ENCODE data around the gene STAG3.
"Not testable (repeated sequence)": the region's sequence is repeated elsewhere in the genome, so short reads cannot be mapped to it uniquely, and the experiment has no call there.

The STAG3 gene

GRCh38 chr7:100176096-100177044, 1.3 kb upstream of the STAG3 start:
- no peaks in the 10 kb centered on the region for H3K9me3 Mint-ChIP-seq
- peaks cover 31% of the 10 kb centered on the region for H3K27me3 Mint-ChIP-seq (ENCODE audit: low read depth, poor library complexity)
- TF ChIP-seq, protein P1, sequence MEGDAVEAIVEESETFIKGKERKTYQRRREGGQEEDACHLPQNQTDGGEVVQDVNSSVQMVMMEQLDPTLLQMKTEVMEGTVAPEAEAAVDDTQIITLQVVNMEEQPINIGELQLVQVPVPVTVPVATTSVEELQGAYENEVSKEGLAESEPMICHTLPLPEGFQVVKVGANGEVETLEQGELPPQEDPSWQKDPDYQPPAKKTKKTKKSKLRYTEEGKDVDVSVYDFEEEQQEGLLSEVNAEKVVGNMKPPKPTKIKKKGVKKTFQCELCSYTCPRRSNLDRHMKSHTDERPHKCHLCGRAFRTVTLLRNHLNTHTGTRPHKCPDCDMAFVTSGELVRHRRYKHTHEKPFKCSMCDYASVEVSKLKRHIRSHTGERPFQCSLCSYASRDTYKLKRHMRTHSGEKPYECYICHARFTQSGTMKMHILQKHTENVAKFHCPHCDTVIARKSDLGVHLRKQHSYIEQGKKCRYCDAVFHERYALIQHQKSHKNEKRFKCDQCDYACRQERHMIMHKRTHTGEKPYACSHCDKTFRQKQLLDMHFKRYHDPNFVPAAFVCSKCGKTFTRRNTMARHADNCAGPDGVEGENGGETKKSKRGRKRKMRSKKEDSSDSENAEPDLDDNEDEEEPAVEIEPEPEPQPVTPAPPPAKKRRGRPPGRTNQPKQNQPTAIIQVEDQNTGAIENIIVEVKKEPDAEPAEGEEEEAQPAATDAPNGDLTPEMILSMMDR (IDR thresholded peaks at IDR 0.05) = no peak
- peak overlapping the region; percentile 93 for H3K4me3 Mint-ChIP-seq
- H3K27ac Mint-ChIP-seq = no peak overlapping the region
- H3K4me1 Mint-ChIP-seq = peaks cover 43% of the 10 kb centered on the region
- peaks cover 26% of the 10 kb centered on the region for H3K36me3 Mint-ChIP-seq (ENCODE audit: low read depth)
- no peak for DNase-seq

- Mint-ChIP-seq H3K27me3 (ENCODE audit: low read depth, poor library complexity) (peaks cover 30% of the 10 kb centered on the region), H3K4me1 (peaks cover 39% of the 10 kb centered on the region)
- not testable (repeated sequence) for H3K36me3 Mint-ChIP-seq (ENCODE audit: low read depth); H3K4me3 Mint-ChIP-seq; H3K9me3 Mint-ChIP-seq; H3K27ac Mint-ChIP-seq; DNase-seq
These were observed 2.4 kb downstream of the STAG3 start for GRCh38 chr7:100180084-100180483.

DNA sequence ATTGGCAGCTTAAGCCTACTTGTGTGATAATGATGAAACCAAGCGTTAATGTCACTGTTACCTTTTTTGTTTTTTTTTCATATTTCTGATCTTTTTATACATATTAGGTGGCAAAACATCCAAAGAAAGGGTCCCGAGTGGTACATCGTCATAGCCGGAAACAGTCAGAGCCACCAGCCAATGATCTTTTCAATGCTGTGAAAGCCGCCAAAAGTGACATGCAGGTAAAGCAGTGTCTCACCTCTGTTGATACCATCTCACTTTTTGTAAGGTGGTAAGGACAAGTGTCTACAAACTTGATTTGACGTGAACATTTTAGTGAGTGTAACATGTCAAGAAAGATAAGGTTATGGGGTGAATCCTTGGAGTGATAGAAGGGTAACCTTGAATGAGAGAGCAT, 4.9 kb downstream of the STAG3 start:
- DNase-seq; H3K27ac Mint-ChIP-seq; H3K4me3 Mint-ChIP-seq; H3K9me3 Mint-ChIP-seq; H3K36me3 Mint-ChIP-seq (ENCODE audit: low read depth): not testable (repeated sequence)
- Mint-ChIP-seq H3K4me1 (peaks cover 27% of the 10 kb centered on the region), H3K27me3 (ENCODE audit: low read depth, poor library complexity) (peaks cover 33% of the 10 kb centered on the region)

DNA sequence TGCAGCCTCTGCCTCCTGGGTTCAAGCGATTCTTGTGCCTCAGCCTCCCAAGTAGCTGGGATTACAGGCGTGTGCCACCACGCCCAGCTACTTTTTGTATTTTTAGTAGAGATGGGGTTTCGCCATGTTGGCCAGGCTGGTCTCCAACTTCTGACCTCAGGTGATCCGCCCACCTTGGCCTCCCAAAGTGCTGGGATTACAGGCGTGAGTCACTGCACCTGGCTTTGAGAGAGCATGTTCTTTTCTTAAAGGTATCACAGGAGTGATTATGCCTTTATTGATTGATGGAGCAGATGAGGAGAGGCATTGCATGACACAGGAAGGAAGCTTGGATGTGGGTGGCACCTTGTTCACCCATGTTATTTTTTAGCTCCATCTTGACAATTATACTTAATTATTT, 5.4 kb downstream of the STAG3 start:
- not testable (repeated sequence) for H3K36me3 Mint-ChIP-seq (ENCODE audit: low read depth); DNase-seq; H3K9me3 Mint-ChIP-seq; H3K4me3 Mint-ChIP-seq; H3K27ac Mint-ChIP-seq
- Mint-ChIP-seq H3K4me1 (peaks cover 27% of the 10 kb centered on the region), H3K27me3 (ENCODE audit: low read depth, poor library complexity) (peaks cover 36% of the 10 kb centered on the region)

DNA sequence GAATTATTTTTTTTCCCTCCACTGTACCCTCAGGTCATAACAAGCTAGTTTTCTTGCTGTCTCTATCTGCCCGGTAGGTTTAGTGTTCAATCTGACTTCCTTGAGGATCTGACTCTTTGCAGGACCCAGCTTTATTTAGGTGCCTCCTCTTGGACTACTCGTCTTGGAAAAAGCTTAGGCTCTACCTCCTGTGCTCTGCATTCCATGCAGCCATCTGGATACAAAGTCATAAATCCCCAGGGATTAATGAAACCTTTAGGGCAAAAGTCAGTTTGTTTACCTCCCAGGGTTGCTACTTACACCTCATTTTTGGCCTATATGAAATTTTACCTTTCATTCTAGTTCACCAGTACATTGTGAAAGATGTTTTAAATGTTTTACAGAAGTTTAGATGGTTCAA, 8.0 kb downstream of the STAG3 start:
- Mint-ChIP-seq H3K9me3 (no peaks in the 10 kb centered on the region), H3K36me3 (ENCODE audit: low read depth) (no peaks in the 10 kb centered on the region)
- TF ChIP-seq, protein P1 (IDR thresholded peaks at IDR 0.05) = no peak

DNA sequence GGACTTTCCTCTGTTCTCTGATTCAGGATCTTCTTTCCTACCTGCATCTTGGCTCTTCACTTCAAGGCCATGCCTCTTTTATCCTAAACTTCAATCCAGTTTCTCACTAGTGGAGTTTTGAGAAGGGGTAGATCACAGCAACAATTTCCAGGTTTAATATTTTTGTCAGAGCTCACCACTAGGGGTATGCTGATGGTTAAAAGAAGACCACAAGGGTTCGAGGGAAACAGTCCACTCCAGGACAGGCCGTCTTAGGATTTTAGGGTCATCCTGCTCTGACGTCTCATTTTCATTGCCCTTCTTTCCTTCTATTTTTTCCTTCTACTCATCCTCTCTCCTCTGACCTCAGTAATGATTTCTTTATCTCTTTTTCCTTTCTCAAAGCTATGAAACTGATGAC, 11.3 kb downstream of the STAG3 start:
- peaks cover 12% of the 10 kb centered on the region for H3K4me1 Mint-ChIP-seq
- peaks cover 15% of the 10 kb centered on the region for H3K27me3 Mint-ChIP-seq (ENCODE audit: low read depth, poor library complexity)
- TF ChIP-seq, protein P1 (IDR thresholded peaks at IDR 0.05) = no peak
- no peaks in the 10 kb centered on the region for H3K9me3 Mint-ChIP-seq
- DNase-seq = no peak
- H3K27ac Mint-ChIP-seq = no peak overlapping the region
- no peak overlapping the region for H3K4me3 Mint-ChIP-seq
- no peaks in the 10 kb centered on the region for H3K36me3 Mint-ChIP-seq (ENCODE audit: low read depth)

More for the DNA sequence above, 8.0 kb downstream of the STAG3 start:
- Mint-ChIP-seq H3K27ac (no peak overlapping the region), H3K27me3 (ENCODE audit: low read depth, poor library complexity) (peaks cover 32% of the 10 kb centered on the region), H3K4me1 (peaks cover 30% of the 10 kb centered on the region), H3K4me3 (no peak overlapping the region)
- DNase-seq = no peak

DNA sequence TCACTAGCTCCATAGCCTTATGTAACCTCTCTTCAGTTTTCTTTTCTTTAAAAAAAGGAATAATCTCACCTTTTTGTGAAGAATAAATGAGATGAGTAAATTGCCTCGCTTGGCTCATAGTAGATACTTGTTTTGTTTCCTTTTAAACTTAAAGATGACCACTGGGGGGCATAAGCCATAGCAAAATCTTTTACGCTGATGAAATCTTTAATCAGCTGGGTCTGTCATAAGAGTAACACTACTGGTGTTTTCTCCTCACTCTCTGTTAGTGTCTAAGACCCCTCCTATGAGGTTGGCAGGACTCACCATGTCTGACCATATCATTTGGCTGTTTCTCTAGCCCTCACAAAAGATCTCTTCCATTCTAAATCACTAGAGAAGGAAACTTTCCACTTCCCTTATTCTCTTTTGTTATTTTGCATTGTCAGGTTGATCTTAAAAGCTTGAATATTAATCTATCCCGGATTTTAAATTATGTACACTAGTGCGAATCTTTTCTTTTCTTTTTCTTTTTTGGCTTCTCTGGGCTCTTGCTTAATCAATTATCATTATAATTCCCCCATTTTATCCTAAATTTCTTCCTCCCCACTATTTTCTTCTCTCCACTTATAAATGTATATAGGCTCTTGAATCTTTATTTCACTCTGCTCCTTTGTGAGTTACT, 12.5 kb downstream of the STAG3 start:
- Mint-ChIP-seq H3K9me3 (no peaks in the 10 kb centered on the region), H3K4me3 (no peak overlapping the region), H3K27me3 (ENCODE audit: low read depth, poor library complexity) (peaks cover 15% of the 10 kb centered on the region), H3K4me1 (peaks cover 12% of the 10 kb centered on the region), H3K36me3 (ENCODE audit: low read depth) (no peaks in the 10 kb centered on the region), H3K27ac (no peak overlapping the region)
- TF ChIP-seq, protein P1 (IDR thresholded peaks at IDR 0.05) = no peak
- DNase-seq = no peak

All from nephron progenitor cell (in vitro differentiated cells).